Transverse colon (tissue), 4 donors: ENCODE data around the gene S100A14. TPM values are rescaled to one million over a fixed set of nuclear protein-coding genes. Genes with fewer than 3 reads are reported as not detected.

ENCODE experiments used
- DNase-seq: peaks from one replicate; pipeline ENCODE4 v3.0.0-alpha.2; 2019
- H3K27ac ChIP-seq, 4 donors: fragments of 200-600 bp; sonication (generic); 2 replicates each; pipeline ENCODE4 v1.5.1; 2016 to 2018; ENCODE audit warnings: inconsistent platforms in 4 of 4
- H3K27me3 ChIP-seq: fragments of 200-600 bp; sonication (generic); 2 replicates; pipeline ENCODE4 v1.5.1; 2017; ENCODE audit warnings: inconsistent platforms
- H3K36me3 ChIP-seq, 4 donors: fragments of 200-600 bp; sonication (generic); 2 replicates each; pipeline ENCODE4 v1.5.1; 2017 to 2019; ENCODE audit warnings: inconsistent platforms in 4 of 4
- H3K4me1 ChIP-seq, 4 donors: fragments of 200-600 bp; sonication (generic); 2 replicates each; pipeline ENCODE4 v1.5.1; 2017 to 2020; ENCODE audit warnings: inconsistent platforms in 4 of 4
- H3K4me3 ChIP-seq, 4 donors: fragments of 200-600 bp; sonication (generic); 1 replicate in 1 of 4; 2 replicates in 3 of 4; pipeline versions ENCODE4 v1.5.1 to v1.6.1; 2017 to 2019; ENCODE audit warnings: inconsistent platforms in 4 of 4
- H3K9me3 ChIP-seq, 2 donors: fragments of 200-600 bp; sonication (generic); 2 replicates each; pipeline ENCODE4 v1.5.1; 2017 to 2019; ENCODE audit warnings: inconsistent platforms in 2 of 2
- CTCF ChIP-seq, 5 experiments: fragments of 200-600 bp in 3 of 5; fragments of 450-650 bp in 2 of 5; sonication (generic) in 3 of 5; IDR thresholded peaks; 1 replicate in 2 of 5; 2 replicates in 3 of 5; pipeline ENCODE4 v1.5.1; 2016 to 2017; ENCODE audit warnings: antibody characterized with exemption in 5 of 5, inconsistent platforms in 3 of 5, mild to moderate bottlenecking in 2 of 5, moderate library complexity in 1 of 5
- EP300 ChIP-seq: sonication (generic); formaldehyde crosslinking; IDR thresholded peaks from one replicate; pipeline ENCODE4 v1.6.1; 2017; ENCODE audit warnings: antibody characterized with exemption, low read depth
- POLR2A ChIP-seq: fragments of 450-650 bp; IDR thresholded peaks from one replicate; pipeline ENCODE4 v1.6.1; 2016; ENCODE audit warnings: antibody characterized with exemption, mild to moderate bottlenecking, moderate library complexity
- POLR2AphosphoS5 ChIP-seq, 3 donors: sonication (generic); formaldehyde crosslinking; IDR thresholded peaks; one replicate each; pipeline ENCODE4 v1.6.1; 2016; ENCODE audit warnings: antibody characterized with exemption in 3 of 3
- WGBS, 2 donors: methylation state at CpG; one replicate each; pipeline ENCODE4 v1.1.5; 2018; ENCODE audit warnings: low coverage in 1 of 2; 5-methylcytosine and 5-hydroxymethylcytosine counted together
- in situ Hi-C, 4 donors: fragments of 200-750 bp; cut with MboI; loops; one replicate each; pipeline versions ENCODE4 v1.15.0 to v1.15.1; 2017; ENCODE audit warnings: low sequenced_read_pairs in 3 of 4, low pct_ligation_motif_present in 1 of 4, low pct_unique_long_range_greater_than_20kb in 1 of 4
- intact Hi-C: fragments of 100-400 bp; cut with DNase I; formaldehyde crosslinking; loops from one replicate; pipeline ENCODE4 v1.15.1; 2023; ENCODE audit warnings: low total_unique reads
- total RNA-seq, 4 donors: library from RNA; depleted of rRNA; stranded (reverse); fragments of >200 nt; gene quantifications; one replicate each; pipeline ENCODE4 v1.1.0, GENCODE V29; 2016

The S100A14 gene
- total RNA-seq, 4 donors from 2014 or later: 134 to 514 (median 437) TPM

GRCh38 chr1:153619171-153619570 lies 3.0 kb upstream of the S100A14 start:
- WGBS, 2 donors: 93 to 96% methylated on average over 3 to 6 of the region's 6 CpGs
- TF ChIP-seq CTCF (IDR thresholded peaks at IDR 0.05): no peak
- TF ChIP-seq POLR2A: no peak
- no peak for TF ChIP-seq POLR2AphosphoS5 (IDR thresholded peaks at IDR 0.05)
- no peak for TF ChIP-seq EP300
- intact Hi-C loops: no loop called here
- H3K27me3 ChIP-seq: no peaks in the 10 kb centered on the region
- peaks cover 14 to 29% (median 20%) of the 10 kb centered on the region in 4 donors for H3K4me1 ChIP-seq
- H3K9me3 ChIP-seq: no peaks in the 10 kb centered on the region
- no peak overlapping the region for H3K4me3 ChIP-seq
- in situ Hi-C loops: no loop called here
- H3K27ac ChIP-seq: no peak overlapping the region
- no peaks in the 10 kb centered on the region for H3K36me3 ChIP-seq
- DNase-seq: no peak

GRCh38 chr1:153617663-153618062 lies 1.5 kb upstream of the S100A14 start:
- DNase-seq: peak; percentile 94
- Histone ChIP-seq H3K36me3 (no peaks in the 10 kb centered on the region), H3K4me1 (peaks cover 24 to 42% (median 28%) of the 10 kb centered on the region in 4 donors), H3K27ac (peak overlapping the region in 3 of 4 donors; percentile 71 to 92 (median 92)), H3K9me3 (no peaks in the 10 kb centered on the region), H3K4me3 (no peak overlapping the region), H3K27me3 (no peaks in the 10 kb centered on the region)
- in situ Hi-C loops (no loop called here), intact Hi-C loops (no loop called here)
- WGBS, 2 donors: 3% methylated on average over 6 of the region's 6 CpGs; no CpG with 5 or more reads in 1 of the 2 donors
- TF ChIP-seq POLR2AphosphoS5 (IDR thresholded peaks at IDR 0.05): peak in 1 of 3 donors; percentile 70
- TF ChIP-seq EP300: no peak
- TF ChIP-seq POLR2A: no peak
- TF ChIP-seq CTCF (IDR thresholded peaks at IDR 0.05): peak in 3 of 5 experiments; percentile 52 to 70 (median 65)

- H3K4me3 ChIP-seq: no peak overlapping the region
- peak overlapping the region; percentile 71 to 92 (median 90) for H3K27ac ChIP-seq
- no peak for TF ChIP-seq POLR2A
- TF ChIP-seq CTCF (IDR thresholded peaks at IDR 0.05): no peak
- TF ChIP-seq EP300: no peak
- no peak for TF ChIP-seq POLR2AphosphoS5 (IDR thresholded peaks at IDR 0.05)
- 55% methylated on average over 5 of the region's 5 CpGs; no CpG with 5 or more reads in 1 of the 2 donors for WGBS, 2 donors
- H3K36me3 ChIP-seq: no peaks in the 10 kb centered on the region
- in situ Hi-C loops: no loop called here
- no peaks in the 10 kb centered on the region for H3K9me3 ChIP-seq
- no peak for DNase-seq
- intact Hi-C loops: no loop called here
- H3K4me1 ChIP-seq: peaks cover 24 to 42% (median 28%) of the 10 kb centered on the region in 4 donors
- no peaks in the 10 kb centered on the region for H3K27me3 ChIP-seq
These were observed 789 bp upstream of the S100A14 start for GRCh38 chr1:153616917-153617311.

- intact Hi-C loops: no loop called here
- Histone ChIP-seq H3K27ac (peak overlapping the region; percentile 71 to 92 (median 90)), H3K9me3 (no peaks in the 10 kb centered on the region), H3K4me3 (peak overlapping the region in 3 of 4 donors; percentile 25 to 47 (median 33)), H3K27me3 (no peaks in the 10 kb centered on the region), H3K36me3 (no peaks in the 10 kb centered on the region), H3K4me1 (peaks cover 31 to 54% (median 39%) of the 10 kb centered on the region in 4 donors)
- WGBS, 2 donors: 86% methylated on average over 1 of the region's 2 CpGs; no CpG with 5 or more reads in 1 of the 2 donors
- TF ChIP-seq POLR2A (no peak), POLR2AphosphoS5 (IDR thresholded peaks at IDR 0.05) (no peak), CTCF (IDR thresholded peaks at IDR 0.05) (no peak), EP300 (no peak)
- DNase-seq: no peak
- in situ Hi-C loops: no loop called here
These were observed 719 bp downstream of the S100A14 start for GRCh38 chr1:153615406-153615805.
